DMS153 (cell line): ENCODE measurements around the gene SUGP1.

Experiments used
- DNase-seq: peaks from one replicate; lab custom pipeline; 2025; lab: John Stamatoyannopoulos, UW

SUGP1 gene

DNA sequence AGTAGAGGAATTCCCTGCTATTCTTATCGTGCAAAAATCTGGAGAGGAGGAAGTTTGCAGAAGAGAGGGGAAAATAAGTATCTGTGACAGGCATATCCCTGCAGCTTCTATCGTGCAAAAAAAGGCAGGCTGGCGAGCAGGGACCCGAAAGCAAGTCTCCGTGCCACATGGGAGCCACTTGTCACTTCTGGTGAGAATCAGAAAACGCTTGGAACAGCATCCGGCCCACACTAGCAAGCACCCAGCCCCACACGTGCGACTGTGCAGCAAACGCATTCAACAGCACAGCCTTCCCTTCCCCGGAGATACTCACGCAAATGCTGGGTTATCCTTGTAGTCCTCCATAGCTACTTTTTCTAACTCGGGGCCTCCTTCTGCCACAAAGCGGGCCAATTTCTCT lies 16.9 kb downstream of the SUGP1 start:
- no peak for DNase-seq

DNA sequence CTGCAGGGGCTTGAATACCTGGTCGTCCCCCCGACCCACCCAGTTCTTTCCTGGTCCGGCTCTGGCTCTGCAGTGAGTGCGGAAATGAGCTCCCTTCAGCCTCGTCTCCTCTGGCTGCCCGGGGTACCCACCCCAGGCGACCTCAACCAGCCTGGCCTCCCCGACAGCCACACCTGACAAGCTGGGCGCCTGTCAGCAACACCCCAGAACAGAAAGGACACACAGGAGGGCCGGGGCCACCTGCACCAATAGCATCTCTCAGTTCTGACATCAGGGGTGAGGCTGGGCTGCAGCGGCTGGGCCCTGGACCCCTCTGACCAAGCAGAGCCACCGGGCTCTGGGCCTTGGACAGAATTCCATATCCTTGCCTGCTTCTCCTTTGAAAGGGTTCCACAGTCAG lies 19.7 kb downstream of the SUGP1 start:
- DNase-seq: no peak

DNA sequence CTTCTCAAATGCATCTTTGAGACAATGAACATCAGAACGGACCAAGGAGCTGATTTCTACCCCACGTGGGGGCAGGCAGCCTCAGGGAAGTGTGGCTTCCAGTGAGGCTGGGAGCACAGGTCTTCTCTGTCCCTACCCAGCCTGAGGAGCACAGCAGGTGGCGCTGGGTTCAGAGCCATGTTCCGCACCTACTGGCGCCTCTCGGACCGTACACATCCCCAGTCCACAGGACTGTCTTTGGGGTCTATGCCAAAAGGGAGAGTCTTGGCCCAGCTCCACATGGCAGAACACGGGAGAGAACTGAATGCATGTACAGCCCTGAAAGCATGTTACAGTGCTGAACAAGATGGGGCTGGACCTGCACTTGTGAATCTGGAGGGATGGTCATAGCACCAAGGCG lies 22.6 kb downstream of the SUGP1 start:
- DNase-seq: no peak

DNA sequence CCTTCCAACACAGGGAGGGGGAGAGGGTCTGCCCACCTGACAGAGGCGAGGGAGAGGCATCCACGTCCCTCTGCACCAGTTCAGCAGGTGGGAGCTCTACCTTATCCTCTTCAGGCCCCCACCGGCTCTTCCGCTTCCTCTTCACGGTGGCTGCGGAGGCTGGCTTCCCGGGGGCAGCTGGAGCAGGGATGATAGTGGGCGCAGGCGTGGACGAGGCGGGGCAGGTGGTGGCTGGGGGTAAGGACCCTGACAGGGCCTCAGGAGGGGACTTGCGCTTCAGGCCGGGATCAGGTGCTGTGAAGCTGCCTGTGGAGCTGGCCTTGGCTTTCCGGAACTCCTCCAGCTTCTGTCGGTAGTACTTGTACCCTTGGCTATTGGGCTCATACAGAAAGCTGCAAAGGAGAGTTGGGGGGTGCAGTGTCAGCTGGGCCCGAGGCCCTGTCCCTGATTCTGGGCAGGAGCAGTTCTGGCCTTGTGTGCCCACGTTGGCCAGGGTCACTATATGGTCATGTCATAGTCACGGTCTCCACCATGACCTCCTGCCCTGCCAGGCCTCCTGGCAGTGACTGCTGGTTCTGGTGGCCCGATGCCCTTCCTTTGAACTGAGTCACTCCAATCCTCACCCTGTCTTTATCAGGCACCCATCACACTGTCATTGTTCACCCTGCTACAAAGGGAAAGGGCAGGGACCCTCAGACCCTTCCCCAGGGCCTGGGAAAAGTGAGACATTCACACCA lies 23.2 kb downstream of the SUGP1 start:
- no peak for DNase-seq

DNA sequence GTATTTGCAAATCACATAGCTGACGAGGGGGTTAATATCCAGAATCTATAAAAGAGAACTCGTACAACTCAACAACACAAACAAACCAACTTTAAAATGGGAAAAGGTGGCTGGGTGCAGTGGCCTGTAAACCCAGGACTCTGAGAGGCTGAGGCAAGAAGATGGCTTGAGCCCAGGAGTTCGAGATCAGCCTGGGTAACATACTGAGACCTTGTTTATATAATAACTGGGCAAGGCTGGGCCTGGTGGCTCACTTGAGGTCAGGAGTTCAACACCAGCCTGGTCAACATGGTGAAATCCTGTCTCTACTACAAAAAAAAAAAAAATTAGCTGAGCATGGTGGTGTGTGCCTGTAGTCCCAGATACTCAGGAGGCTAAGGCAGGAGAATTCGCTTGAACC lies 25.4 kb downstream of the SUGP1 start:
- DNase-seq: no peak

DNA sequence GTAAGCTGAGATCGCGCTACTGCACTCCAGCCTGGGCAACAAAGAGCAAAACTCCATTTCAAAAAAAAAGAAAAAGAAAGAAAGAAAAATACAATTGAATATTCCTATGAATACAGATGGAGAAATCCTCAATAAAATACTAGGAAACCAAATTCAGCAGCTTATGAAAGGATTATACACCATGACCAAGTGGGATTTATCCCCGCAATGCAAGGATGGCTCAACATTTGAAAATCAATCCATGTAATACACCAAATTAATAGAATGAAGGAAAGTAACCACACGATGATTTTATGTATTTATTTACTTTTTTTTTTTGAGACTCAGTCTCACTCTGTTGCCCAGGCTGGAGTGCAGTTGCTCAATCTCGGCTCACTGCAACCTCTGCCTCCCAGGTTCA lies 27.7 kb downstream of the SUGP1 start:
- DNase-seq: no peak

DNA sequence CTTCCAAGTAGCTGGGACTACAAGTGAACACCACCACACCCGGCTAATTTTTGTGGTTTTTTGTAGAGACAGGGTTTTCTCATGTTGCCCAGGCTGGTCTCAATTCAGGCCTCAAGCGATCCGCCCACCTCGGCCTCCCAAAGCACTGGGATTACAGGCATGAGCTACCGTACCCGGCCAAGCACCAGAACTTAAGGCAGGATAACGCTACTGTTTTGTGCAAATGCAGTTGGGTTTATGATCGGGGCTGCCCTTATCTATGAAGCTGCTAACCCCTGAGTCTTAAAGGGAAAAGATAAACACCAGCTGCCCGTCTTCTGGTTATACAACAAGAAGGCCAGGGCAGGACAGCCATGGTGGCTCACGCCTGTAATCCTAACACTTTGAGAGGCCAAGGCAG lies 34.6 kb downstream of the SUGP1 start:
- DNase-seq: no peak

DNA sequence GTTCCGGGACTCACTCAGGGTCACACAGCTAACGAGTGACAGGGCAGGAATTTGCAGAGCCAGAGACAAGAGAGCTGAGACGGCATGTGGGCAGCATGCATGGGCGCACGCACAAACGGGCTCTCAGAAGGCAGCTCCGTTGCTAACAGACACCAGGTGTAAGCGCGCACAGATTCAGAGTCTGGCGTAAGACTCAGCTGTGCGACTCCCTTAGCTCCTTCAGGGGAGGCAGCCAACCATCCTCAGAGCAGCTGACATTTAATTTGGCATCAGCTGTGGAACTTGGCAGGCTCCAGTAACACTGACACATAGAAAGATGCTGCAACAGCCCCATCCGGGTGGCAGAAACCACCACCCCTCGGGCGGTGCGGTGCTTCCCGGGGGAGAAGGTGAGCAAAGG lies 39.7 kb downstream of the SUGP1 start:
- DNase-seq: no peak

DNA sequence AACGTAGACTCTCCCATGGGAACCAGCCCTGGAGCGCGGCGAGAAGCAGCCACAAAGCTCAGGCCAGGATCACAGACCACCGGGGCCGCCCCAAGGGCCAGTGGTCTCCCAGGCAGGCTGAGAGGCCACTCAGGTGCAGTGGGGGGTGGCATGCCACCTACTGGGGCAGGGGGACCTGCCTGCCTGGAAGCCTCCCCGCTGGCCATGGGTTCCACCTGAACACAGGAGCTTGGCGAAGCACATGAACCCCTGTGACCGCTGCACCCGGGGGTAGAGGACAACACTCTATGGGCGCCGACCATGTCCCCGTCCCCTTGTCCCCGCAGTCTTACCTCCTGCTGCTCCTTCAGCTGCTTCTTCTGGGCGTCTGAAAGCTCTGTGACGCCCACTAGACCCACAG lies 40.5 kb downstream of the SUGP1 start:
- DNase-seq: no peak

DNA sequence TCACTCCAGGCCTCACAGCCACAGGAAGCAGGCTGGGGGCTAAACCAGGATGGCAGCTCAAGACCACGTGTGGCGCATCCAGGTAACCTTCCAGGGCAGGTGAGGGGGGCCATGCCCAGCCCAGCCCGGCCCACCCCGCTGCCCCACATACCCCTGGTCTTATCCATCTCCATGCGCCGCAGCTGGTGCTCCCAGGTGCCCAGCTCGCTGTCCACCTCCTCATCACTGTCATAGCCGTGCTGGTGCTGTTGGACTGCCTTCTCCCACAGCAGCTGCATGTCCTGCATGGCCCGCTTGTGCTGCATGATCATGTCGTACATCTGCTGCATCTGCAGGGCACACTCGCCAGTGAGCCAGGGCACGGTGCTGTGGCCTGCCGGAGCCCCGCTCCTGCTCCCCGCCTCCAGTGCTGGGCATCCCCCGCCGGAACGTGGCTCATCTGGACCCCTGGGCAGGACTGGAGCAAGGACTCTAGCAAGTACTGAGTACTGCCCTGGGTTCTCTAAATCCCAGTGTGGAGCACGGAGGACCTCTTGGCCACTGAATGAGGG lies 41.2 kb downstream of the SUGP1 start:
- no peak for DNase-seq

DNA sequence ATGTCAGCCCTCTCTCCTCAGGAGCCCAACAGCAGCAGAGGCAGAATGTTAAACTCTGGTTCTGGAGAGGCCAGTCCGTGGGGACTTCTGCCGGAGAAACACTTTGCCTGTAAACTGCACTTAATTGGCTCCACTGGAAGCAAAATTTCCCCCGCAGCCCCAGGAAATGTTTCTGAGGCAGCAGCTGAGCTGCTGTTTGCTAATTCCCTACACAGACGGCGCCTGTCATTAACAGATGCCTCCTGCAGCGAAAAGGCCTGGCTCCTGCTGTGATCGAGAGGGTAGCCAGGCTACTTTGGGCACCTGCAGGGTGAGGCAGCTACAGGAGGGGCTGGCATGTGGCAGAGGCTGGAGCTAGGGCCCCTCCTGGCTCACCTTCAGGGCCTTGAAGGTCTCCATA lies 42.0 kb downstream of the SUGP1 start:
- DNase-seq: no peak

DNA sequence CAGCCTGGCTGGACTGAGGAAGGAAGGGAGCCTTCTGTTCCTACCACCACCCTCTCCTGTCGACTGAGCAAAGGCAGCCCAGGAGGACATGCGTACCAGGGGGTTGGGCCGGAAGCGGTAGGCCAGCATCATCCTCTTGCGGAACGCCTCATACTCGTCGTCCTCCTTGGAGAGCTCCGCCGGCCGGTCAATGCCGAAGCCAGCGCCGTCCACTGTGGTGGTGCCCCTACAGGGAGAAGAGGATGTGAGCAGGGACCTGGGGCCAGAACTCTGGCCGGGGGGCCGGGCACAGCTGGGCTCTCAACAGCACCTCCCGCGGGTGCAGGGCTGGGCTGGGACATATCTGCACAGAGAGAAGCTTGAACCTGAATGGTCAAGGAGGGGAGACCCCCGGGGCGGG lies 43.5 kb downstream of the SUGP1 start:
- DNase-seq: no peak

DNA sequence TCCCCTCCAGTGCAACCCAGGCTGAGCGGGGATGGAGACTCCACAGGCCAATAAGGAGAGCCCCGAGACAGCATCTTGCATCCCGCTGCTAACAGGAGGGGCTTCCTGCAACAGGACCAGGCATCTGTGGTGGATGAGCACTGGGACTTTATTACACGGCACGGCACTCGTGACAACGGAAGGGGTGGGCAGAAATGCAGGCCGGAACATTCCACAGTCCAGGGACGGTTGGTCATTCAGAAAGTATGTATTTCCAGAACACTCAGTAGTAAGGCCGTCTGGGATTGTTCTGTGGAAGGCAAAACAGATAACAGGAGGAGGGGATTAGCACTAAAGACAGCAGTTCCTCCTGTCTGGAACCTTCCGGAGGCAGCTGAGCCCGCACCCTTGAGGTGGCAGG lies 43.9 kb downstream of the SUGP1 start:
- DNase-seq: no peak

DNA sequence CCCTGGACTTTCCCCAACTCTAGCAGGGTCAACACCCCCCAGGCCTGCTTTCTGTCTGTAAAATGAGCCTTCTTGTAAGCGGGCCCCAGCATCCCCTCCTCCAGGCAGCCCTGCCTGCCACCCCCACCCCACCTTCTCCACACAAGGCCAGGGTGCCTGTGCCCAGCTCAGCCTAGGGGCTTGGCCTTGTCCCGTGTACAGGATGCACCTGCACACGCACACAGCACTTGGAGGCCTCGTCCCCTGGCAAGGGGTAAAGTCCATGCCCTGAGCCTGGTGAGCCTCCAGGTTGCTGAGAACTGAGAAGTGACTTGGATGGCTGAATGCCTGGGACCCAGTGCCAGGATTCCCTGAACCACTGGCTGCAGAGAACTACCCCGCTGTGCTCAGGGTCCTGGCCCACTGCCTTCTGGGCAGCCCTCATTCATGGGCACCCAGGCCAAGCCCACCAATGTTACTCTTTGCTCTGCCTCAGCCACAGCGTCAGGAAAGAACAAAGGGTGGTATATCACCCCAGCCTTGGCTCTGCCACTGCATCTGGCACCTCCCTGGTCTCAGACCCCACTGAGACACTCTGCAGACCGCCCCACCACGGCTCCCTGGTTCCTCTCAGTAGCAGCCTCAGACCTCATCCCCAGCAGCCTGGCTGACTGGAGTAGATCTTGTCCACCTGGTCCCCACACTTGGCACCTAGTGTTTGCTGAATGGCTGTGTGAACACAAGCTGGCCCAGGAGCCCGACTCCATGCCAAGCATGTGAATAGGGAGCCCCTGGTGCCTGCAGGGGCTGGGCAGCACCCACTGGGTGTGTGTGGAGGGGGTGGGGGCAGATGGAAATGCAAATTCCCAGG lies 45.4 kb downstream of the SUGP1 start:
- DNase-seq: no peak

DNA sequence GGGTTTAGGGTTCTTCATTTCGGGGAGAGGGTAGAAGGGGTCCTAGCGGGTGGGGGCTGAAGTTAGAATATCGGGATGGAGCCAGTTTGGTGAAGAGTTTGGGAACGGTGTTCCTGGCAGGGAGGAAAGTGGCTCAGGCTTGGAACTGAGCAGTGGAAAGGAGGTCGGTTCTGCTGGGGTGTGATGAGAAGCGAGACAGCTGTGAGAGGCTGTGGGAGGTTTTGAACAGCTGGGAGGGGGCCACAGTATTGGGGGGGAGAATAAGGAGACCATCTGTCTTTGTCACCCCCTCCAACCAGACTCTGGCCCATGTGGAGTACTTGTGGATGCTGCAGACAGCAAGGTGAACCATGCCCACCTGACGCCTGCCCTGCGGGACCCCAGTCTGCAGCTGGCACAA lies 46.2 kb downstream of the SUGP1 start:
- DNase-seq: no peak

DNA sequence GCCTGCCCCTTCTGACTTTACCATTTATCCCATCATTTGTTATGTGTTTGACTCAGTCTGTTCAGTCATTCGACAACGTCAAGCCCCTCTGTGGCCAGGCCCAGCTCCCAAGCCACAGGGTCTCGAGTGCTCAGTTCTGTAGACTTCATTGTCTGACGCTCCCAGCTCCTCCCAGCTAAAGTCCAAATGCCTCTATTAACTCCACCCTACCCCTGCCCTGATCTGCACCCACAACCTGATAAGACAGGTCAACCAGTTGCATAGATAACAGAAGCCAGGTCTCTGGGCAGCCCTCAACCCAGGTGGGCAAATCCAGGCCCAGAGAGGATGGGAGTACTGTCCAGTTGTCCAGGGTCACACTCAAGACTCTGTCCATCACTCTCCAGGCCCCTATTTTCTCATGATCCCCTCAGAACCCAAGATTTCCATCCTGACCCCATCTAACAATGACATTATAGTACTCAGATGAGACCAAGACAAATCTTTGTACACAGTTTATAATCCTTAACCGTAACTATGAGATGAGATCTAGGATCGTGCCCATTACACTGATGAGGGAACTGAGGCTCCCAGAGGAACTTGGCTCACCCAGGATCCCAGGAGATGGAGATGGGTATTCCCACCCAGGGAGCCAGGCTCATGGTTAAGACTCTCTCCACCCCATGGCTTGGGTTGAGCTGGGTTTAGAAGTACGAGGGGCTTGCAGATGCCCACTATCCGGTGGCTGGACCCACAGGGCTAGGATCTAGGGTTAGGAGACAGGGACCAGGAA lies 48.3 kb downstream of the SUGP1 start:
- no peak for DNase-seq

DNA sequence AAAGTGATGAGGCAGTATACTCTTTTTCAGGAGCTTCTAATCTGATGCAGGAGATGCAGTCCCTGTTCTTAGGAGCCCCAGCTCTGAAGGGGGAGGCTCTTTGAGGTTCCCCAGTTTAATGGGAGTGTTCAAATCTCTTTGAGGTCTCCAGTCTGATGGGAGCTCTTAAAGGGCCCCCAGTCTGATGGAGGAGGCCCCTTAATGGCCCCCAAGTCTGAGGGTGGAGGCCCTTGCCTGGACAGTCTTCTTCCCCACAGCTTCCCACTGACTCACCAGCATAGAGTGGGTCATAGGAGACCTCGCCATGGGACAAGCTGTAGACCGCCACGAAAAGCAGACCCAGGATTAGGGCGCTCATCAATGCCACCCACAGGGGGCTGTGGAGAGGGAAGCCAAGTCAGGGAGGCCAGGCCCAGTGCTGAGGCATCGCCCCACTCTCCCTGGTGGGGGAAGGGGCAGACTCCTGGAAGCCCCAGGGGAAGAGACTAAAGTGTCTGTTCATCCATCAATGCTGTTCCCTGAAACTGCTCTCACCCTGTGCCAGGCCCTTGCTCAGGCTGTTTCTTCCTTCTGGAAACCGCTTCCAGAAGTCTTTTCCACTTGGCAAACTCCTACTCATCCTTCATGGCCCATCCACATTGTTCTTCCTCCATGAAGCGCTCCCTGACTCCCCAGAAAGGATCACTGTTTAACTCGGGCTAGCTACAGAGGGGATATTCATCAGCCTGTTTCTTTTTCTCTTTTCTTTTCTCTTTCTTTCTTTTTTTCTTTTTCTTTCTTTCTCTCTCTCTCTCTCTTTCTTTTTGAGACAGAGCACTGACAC lies 49.3 kb downstream of the SUGP1 start:
- DNase-seq: no peak

DNA sequence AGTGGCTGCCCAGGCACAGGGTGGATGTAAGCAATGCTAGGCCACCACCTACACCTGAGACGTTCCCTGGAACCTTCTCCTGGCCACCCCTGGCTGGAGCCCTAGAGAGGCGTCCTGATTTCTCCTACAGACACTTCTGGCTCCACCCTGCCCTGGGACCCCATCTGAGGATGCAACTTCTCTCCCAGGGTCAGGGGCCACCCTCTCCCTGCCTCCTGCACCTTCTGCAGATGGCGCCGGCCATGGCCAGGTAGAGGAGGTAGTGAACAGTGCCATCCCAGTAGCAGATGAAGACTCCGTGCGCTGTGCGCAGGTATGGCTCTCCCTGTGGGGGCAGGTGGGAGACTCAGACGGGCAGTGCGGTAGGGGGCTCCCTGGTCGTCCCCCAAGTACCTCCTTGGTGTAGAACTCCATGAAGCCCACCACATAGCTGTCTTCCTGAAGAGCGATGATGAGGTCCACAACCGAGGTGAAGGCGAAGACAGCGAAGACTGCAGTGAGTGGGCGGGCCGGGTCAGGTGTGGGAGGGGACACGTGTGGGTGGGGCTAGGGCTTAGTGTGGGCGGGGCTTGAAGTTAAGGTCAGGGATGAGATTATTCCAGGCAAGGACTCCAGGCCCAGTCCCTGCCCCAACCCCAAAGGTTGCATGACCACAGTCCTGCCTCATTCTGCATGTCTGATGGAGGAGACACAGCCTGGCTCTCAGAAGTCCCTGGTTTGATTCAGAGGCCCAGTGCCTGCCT lies 50.2 kb downstream of the SUGP1 start:
- no peak for DNase-seq

DNA sequence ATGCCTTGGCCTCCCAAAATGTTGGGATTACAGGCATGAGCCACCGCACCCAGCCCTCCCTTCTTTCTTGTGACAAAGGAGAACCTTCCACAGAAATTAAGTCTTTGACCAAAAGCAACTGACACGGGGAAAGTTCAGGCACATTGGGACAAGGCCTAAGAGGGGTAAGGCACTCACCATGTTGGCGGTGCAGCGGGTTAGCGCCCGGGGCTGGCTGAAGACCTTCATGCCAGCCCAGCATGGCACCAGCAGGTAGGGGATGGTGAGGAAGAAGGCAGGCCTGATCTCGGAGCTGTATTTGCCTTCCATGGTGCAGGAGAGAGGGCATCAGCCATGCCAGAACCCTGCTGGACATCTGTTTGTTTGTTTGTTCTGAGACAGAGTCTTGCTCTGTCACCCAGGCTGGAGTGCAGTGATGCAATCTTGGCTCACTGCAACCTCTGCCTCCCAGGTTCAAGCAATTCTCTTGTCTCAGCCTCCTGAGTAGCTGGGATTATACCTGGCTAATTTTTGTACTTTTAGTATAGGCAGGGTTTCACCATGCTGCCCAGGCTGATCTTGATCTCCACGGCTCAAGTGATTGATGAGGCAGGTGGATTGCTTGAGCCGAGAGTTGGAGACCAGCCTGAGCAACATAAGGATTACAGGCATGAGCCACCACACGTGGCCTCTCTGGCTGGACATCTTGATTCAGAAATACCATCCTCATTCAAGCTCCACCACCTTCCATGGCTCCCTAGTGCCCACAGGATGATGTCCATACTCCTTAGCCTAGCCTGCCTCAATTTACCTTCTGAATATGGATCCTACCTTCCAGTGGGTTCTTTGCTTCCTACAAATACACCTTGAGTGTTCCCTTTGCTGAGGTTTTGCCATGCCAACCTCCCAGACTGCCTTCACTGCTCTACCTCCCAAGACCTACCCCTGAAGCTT lies 51.6 kb downstream of the SUGP1 start:
- no peak for DNase-seq

DNA sequence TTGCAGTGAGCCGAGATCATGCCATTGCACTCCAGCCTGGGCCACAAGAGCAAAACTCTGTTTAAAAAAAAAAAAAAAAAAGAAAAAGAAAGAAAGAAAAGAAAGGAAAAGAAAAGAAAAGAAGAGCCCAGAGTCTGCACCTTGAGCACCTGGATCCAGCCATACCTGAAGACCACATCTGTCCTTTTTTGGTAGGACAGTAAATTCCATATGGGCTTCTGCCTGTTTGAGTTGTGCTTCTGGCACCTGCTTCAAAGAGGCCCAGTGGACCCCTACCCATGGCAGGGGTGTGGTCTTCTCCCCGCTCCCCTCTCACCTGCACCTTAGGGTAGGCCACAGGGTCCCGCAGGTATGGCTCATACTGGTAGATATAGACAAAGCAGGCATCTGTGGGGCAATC lies 53.0 kb downstream of the SUGP1 start:
- no peak for DNase-seq
